Motor neuron (in vitro differentiated cells): ENCODE measurements around the gene B3GALNT1. TPM values are rescaled to one million over a fixed set of nuclear protein-coding genes. Genes with fewer than 3 reads are reported as not detected.

Experiments
- ATAC-seq, 8 experiments: fragments of 200-7000 bp; cut with Tn5 transposase; replicated peaks in 6 of 8; 2 replicates each; pipeline ENCODE4 v1.8.0; 2021; ENCODE audit warnings: mild to moderate bottlenecking in 8 of 8, moderate library complexity in 8 of 8
- H3K27ac ChIP-seq, 2 donors: fragments of 250-450 bp; sonication (Bioruptor Pico); 2 replicates each; pipeline ENCODE4 v1.9.0; 2021; ENCODE audit warnings: antibody characterized with exemption in 2 of 2, mild to moderate bottlenecking in 2 of 2, moderate library complexity in 1 of 2
- H3K4me1 ChIP-seq, 2 donors: fragments of 250-450 bp; sonication (Bioruptor Pico); replicated peaks in 1 of 2; 2 replicates each; pipeline ENCODE4 v1.6.1; 2021; ENCODE audit warnings: antibody characterized with exemption in 2 of 2, mild to moderate bottlenecking in 2 of 2, moderate library complexity in 1 of 2
- H3K4me3 ChIP-seq, 5 donors: fragments of 250-450 bp; sonication (Bioruptor Pico); 2 replicates each; pipeline ENCODE4 v1.9.0; 2021; ENCODE audit warnings: antibody characterized with exemption in 5 of 5, mild to moderate bottlenecking in 5 of 5, moderate library complexity in 4 of 5
- WGBS, 10 experiments: fragments of 450-650 bp; shearing (Covaris generic); methylation state at CpG; one replicate each; pipeline ENCODE4 v1.0.0; 2022; 5-methylcytosine and 5-hydroxymethylcytosine counted together
- in situ Hi-C, 9 experiments: fragments of 400-800 bp; cut with MboI; loops; one replicate each; pipeline ENCODE4 v1.15.0; 2021; ENCODE audit warnings: low sequenced_read_pairs in 9 of 9, low pct_unique_long_range_greater_than_20kb in 2 of 9; ENCODE audit not compliant: unreplicated experiment in 9 of 9
- total RNA-seq, 8 experiments: library from RNA; unstranded; fragments of 300-600 nt; gene quantifications; 2 replicates each; pipeline versions ENCODE4 v1.2.3 to v1.2.4, GENCODE V29; 2022

The B3GALNT1 gene
- total RNA-seq, 8 experiments from 2014 or later, result 6.7 to 64.4 (median 23.0) TPM

GRCh38 chr3:161070252-161070930 lies 34.8 kb downstream of the B3GALNT1 start:
- in situ Hi-C loops, result no loop called here
- peak in 2 of 8 experiments; percentile 10 to 28 for ATAC-seq
- no peak overlapping the region for H3K4me3 ChIP-seq
- WGBS, 10 experiments, result 68 to 96% (median 90%) methylated on average over 2 to 9 of the region's 9 CpGs; no CpG with 5 or more reads in 3 of the 10 experiments
- peaks cover 6 to 11% of the 10 kb centered on the region in 2 donors for H3K4me1 ChIP-seq
- no peak overlapping the region for H3K27ac ChIP-seq

- peaks cover 6 to 11% of the 10 kb centered on the region in 2 donors for H3K4me1 ChIP-seq
- WGBS, 10 experiments, result 0 to 100% (median 82%) methylated on average over 2 to 5 of the region's 5 CpGs
- in situ Hi-C loops, result no loop called here
- no peak overlapping the region for H3K27ac ChIP-seq
- H3K4me3 ChIP-seq, result no peak overlapping the region
- ATAC-seq, result peak in 4 of 8 experiments; percentile 19 to 66 (median 45)
These were observed 35.5 kb downstream of the B3GALNT1 start for GRCh38 chr3:161069511-161070251.

- ATAC-seq, result peak in 5 of 8 experiments; percentile 16 to 56 (median 35)
- WGBS, 10 experiments, result 100% methylated on average over 1 of the region's 1 CpG; no CpG with 5 or more reads in 8 of the 10 experiments
- in situ Hi-C loops, result no loop called here
- Histone ChIP-seq H3K27ac (no peak overlapping the region), H3K4me1 (peaks cover 6 to 11% of the 10 kb centered on the region in 2 donors), H3K4me3 (no peak overlapping the region)
These were observed 37.8 kb downstream of the B3GALNT1 start for GRCh38 chr3:161067335-161067734.

GRCh38 chr3:161066930-161067329 lies 38.2 kb downstream of the B3GALNT1 start:
- in situ Hi-C loops, result no loop called here
- H3K4me3 ChIP-seq, result no peak overlapping the region
- ATAC-seq, result peak in 5 of 8 experiments; percentile 30 to 82 (median 64)
- H3K27ac ChIP-seq, result no peak overlapping the region
- H3K4me1 ChIP-seq, result peaks cover 6 to 11% of the 10 kb centered on the region in 2 donors
- WGBS, 10 experiments, result 66 to 94% (median 88%) methylated on average over 1 to 3 of the region's 3 CpGs; no CpG with 5 or more reads in 3 of the 10 experiments

- whole genome bisulfite sequencing, 10 experiments, result 0 to 93% (median 62%) methylated on average over 1 to 5 of the region's 5 CpGs; no CpG with 5 or more reads in 2 of the 10 experiments
- no peak for ATAC-seq
- H3K4me3 ChIP-seq, result no peak overlapping the region
- no peak overlapping the region for H3K27ac ChIP-seq
- in situ Hi-C loops, result no loop called here
- H3K4me1 ChIP-seq, result peaks cover 6 to 11% of the 10 kb centered on the region in 2 donors
These were observed 40.7 kb downstream of the B3GALNT1 start for GRCh38 chr3:161064413-161064812.

- H3K27ac ChIP-seq, result no peak overlapping the region
- in situ Hi-C loops, result no loop called here
- 11 to 100% (median 88%) methylated on average over 1 to 5 of the region's 5 CpGs for WGBS, 10 experiments
- no peak overlapping the region for H3K4me3 ChIP-seq
- H3K4me1 ChIP-seq, result peaks cover 9 to 12% of the 10 kb centered on the region in 2 donors
- peak in 2 of 8 experiments; percentile 56 to 57 for ATAC-seq
These were observed 50.1 kb downstream of the B3GALNT1 start for GRCh38 chr3:161054860-161055604.

- Histone ChIP-seq H3K27ac (no peak overlapping the region), H3K4me1 (peaks cover 9 to 12% of the 10 kb centered on the region in 2 donors), H3K4me3 (no peak overlapping the region)
- 52 to 100% (median 97%) methylated on average over 1 to 6 of the region's 6 CpGs; no CpG with 5 or more reads in 3 of the 10 experiments for whole genome bisulfite sequencing, 10 experiments
- in situ Hi-C loops, result no loop called here
- no peak for ATAC-seq
These were observed 53.3 kb downstream of the B3GALNT1 start for GRCh38 chr3:161051856-161052255.

GRCh38 chr3:161050935-161051334 lies 54.2 kb downstream of the B3GALNT1 start:
- H3K27ac ChIP-seq, result no peak overlapping the region
- no peak overlapping the region for H3K4me3 ChIP-seq
- ATAC-seq, result no peak
- in situ Hi-C loops, result no loop called here
- WGBS, 10 experiments, result 66 to 100% (median 93%) methylated on average over 1 to 3 of the region's 3 CpGs; no CpG with 5 or more reads in 2 of the 10 experiments
- H3K4me1 ChIP-seq, result peaks cover 9 to 11% of the 10 kb centered on the region in 2 donors

- ATAC-seq, result no peak
- H3K4me1 ChIP-seq, result no peaks in the 10 kb centered on the region
- in situ Hi-C loops, result no loop called here
- H3K4me3 ChIP-seq, result no peak overlapping the region
- WGBS, 10 experiments, result 46 to 100% (median 89%) methylated on average over 1 to 4 of the region's 4 CpGs; no CpG with 5 or more reads in 1 of the 10 experiments
- H3K27ac ChIP-seq, result no peak overlapping the region
These were observed 55.4 kb downstream of the B3GALNT1 start for GRCh38 chr3:161049683-161050248.

GRCh38 chr3:161043336-161044035 lies 61.7 kb downstream of the B3GALNT1 start:
- WGBS, 10 experiments, result 25 to 100% (median 86%) methylated on average over 1 to 4 of the region's 5 CpGs; no CpG with 5 or more reads in 1 of the 10 experiments
- Histone ChIP-seq H3K27ac (no peak overlapping the region), H3K4me1 (no peaks in the 10 kb centered on the region), H3K4me3 (no peak overlapping the region)
- in situ Hi-C loops, result no loop called here
- ATAC-seq, result peak in 2 of 8 experiments; percentile 34 to 67

- no peaks in the 10 kb centered on the region for H3K4me1 ChIP-seq
- WGBS, 10 experiments, result 0 to 83% (median 54%) methylated on average over 1 to 2 of the region's 2 CpGs
- no peak overlapping the region for H3K4me3 ChIP-seq
- peak in 3 of 8 experiments; percentile 46 to 97 (median 62) for ATAC-seq
- in situ Hi-C loops, result no loop called here
- no peak overlapping the region for H3K27ac ChIP-seq
These were observed 63.1 kb downstream of the B3GALNT1 start for GRCh38 chr3:161042023-161042501.

- no peak for ATAC-seq
- Histone ChIP-seq H3K4me1 (no peaks in the 10 kb centered on the region), H3K4me3 (no peak overlapping the region), H3K27ac (no peak overlapping the region)
- 17 to 100% (median 74%) methylated on average over 1 to 3 of the region's 3 CpGs; no CpG with 5 or more reads in 1 of the 10 experiments for WGBS, 10 experiments
- in situ Hi-C loops, result no loop called here
These were observed 66.4 kb downstream of the B3GALNT1 start for GRCh38 chr3:161038725-161039124.
